Endothelial cell of umbilical vein (primary cell): Measurements from ENCODE around the gene CDK5RAP2.

Experiments used
- EZH2 ChIP-seq: IDR thresholded peaks from 2 replicates; pipeline ENCODE4 v1.6.1; 2012; ENCODE audit warnings: borderline replicate concordance, low read depth, mild to moderate bottlenecking, moderate library complexity, low read length, inconsistent platforms; ENCODE audit not compliant: severe bottlenecking
- GATA2 ChIP-seq: IDR thresholded peaks from 2 replicates; pipeline ENCODE4 v1.7.0; 2011; ENCODE audit warnings: low read depth, mild to moderate bottlenecking, moderate library complexity, mixed read lengths, low read length; ENCODE audit not compliant: insufficient read length, insufficient read depth
- TF ChIP-seq, protein P1 (sequence below), 2 donors: IDR thresholded peaks; 1 replicate in 1 of 2; 2 replicates in 1 of 2; pipeline ENCODE4 v1.5.1; 2011; ENCODE audit warnings: low read length in 2 of 2, mild to moderate bottlenecking in 2 of 2, moderate library complexity in 2 of 2, control low read depth in 1 of 2, inconsistent platforms in 1 of 2, low read depth in 1 of 2; ENCODE audit not compliant: insufficient read depth in 1 of 2; ENCODE audit errors: extremely low read depth in 1 of 2

DNA sequence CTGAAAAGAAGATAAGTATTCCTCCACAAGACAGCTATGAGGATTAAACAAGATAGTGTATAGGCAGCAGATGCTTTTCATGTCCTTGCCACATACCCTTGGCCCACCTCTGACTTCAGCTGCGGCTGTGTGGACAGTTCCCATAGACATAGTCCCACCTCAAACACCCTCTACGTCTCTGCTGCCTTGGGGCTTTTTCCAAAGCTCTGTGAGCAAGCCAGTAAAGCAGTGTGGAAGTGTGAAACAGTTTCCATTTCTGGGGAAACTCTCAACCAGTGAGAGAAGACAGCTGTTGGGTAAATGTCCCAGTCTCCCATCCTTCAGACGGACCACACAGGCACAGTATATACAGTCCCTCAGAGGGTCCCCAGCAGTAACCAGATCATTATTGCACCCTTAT is 125.5 kb downstream of the CDK5RAP2 start:
- TF ChIP-seq, protein P1, sequence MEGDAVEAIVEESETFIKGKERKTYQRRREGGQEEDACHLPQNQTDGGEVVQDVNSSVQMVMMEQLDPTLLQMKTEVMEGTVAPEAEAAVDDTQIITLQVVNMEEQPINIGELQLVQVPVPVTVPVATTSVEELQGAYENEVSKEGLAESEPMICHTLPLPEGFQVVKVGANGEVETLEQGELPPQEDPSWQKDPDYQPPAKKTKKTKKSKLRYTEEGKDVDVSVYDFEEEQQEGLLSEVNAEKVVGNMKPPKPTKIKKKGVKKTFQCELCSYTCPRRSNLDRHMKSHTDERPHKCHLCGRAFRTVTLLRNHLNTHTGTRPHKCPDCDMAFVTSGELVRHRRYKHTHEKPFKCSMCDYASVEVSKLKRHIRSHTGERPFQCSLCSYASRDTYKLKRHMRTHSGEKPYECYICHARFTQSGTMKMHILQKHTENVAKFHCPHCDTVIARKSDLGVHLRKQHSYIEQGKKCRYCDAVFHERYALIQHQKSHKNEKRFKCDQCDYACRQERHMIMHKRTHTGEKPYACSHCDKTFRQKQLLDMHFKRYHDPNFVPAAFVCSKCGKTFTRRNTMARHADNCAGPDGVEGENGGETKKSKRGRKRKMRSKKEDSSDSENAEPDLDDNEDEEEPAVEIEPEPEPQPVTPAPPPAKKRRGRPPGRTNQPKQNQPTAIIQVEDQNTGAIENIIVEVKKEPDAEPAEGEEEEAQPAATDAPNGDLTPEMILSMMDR (IDR thresholded peaks at IDR 0.05; ENCODE audit: extremely low read depth in 1 of 2, insufficient read depth in 1 of 2, low read depth in 1 of 2, low read length in 2 of 2) = no peak
- no peak for TF ChIP-seq EZH2
- TF ChIP-seq GATA2 = no peak
